ENCODE data around the gene NHEJ1.

- no peak for TF ChIP-seq CTCF (IDR thresholded peaks at IDR 0.05)
- TF ChIP-seq ETV6 (CRISPR knock-in tag; IDR thresholded peaks at IDR 0.05), result no peak
- no peak for TF ChIP-seq ATF3 (CRISPR knock-in tag; conservative IDR thresholded peaks at IDR 0.05)
- TF ChIP-seq TEAD4 (CRISPR knock-in tag; IDR thresholded peaks at IDR 0.05), result no peak
Measured at GRCh38 chr2:219158025-219158424, 2.6 kb downstream of the NHEJ1 start.
